Astrocyte (in vitro differentiated cells and primary cell): Measurements from ENCODE around the gene TNC.

Experiments
- CTCF ChIP-seq: IDR thresholded peaks from 2 replicates; pipeline ENCODE4 v1.5.1; 2011; ENCODE audit warnings: low read depth, mild to moderate bottlenecking, inconsistent platforms, low read length, moderate library complexity; ENCODE audit not compliant: insufficient read depth
- EZH2 ChIP-seq: IDR thresholded peaks from 2 replicates; pipeline ENCODE4 v1.6.1; 2012; ENCODE audit warnings: mild to moderate bottlenecking, low read length, inconsistent platforms; ENCODE audit not compliant: insufficient read depth

GRCh38 chr9:115012486-115012885 lies 105.5 kb downstream of the TNC start:
- TF ChIP-seq CTCF (no peak), EZH2 (no peak)
